Panc1 (cell line): ENCODE data around the gene PPP1R7. TPM values are rescaled to one million over a fixed set of nuclear protein-coding genes. Genes with fewer than 3 reads are reported as not detected.

Experiments
- total RNA-seq: library from RNA; stranded (reverse); gene quantifications from one replicate; pipeline ENCODE4 v1.2.1, GENCODE V29; 2021; ENCODE audit not compliant: unreplicated experiment

Gene PPP1R7
- total RNA-seq, 1 experiment from 2014 or later: 64.2 TPM

Other genes with a start within 250 kb of the PPP1R7 start
- gene CROCC2, start 244.1 kb upstream of the PPP1R7 start, total RNA-seq: 0.23 TPM
- 11.0 TPM for gene SNED1, start 151.8 kb upstream of the PPP1R7 start, total RNA-seq
- gene MTERF4, start 48.2 kb upstream of the PPP1R7 start, total RNA-seq: 28.9 TPM
- gene PASK, start 995 bp upstream of the PPP1R7 start, total RNA-seq: 51.6 TPM
- 6.9 TPM for gene ANO7, start 38.2 kb downstream of the PPP1R7 start, total RNA-seq
- gene HDLBP, start 165.2 kb downstream of the PPP1R7 start, total RNA-seq: 656 TPM
- 303 TPM for gene SEPTIN2, start 165.5 kb downstream of the PPP1R7 start, total RNA-seq
- 80.3 TPM for gene FARP2, start 205.8 kb downstream of the PPP1R7 start, total RNA-seq